Stimulated activated CD4-positive, alpha-beta T cell treated with anti-CD3 and anti-CD28 coated beads, TNF-alpha, amount 100 ng/mL, for 48 hours (primary cell): Measurements from ENCODE around the gene GPATCH1.
A peak's percentile ranks its signal among the peaks of the same experiment; 100 is the strongest.
"Not testable (repeated sequence)": the region's sequence is repeated elsewhere in the genome, so short reads cannot be mapped to it uniquely, and the experiment has no call there.

ENCODE experiments used
- DNase-seq, 3 donors: peaks; one replicate each; pipeline ENCODE4 v3.0.0-alpha.2; 2020; ENCODE audit warnings: low read depth in 3 of 3

GPATCH1 gene

DNA sequence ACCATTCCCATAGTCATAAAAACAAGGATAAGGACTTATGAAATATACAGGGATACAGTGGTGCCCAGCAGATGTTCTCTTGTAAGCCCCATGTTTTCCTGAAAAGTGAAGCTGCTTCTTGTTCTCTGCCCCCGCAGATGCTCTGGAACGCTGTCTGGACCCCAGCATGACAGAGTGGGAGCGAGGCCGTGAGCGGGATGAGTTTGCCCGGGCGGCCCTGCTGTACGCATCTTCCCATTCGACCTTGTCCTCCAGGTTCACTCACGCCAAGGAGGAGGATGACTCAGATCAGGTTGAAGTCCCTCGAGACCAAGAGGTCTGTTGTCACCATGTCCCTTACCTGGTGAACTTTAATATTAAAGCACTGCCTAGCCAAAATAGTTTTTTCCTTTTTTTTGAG, 30.6 kb downstream of the GPATCH1 start:
- DNase-seq: no peak

DNA sequence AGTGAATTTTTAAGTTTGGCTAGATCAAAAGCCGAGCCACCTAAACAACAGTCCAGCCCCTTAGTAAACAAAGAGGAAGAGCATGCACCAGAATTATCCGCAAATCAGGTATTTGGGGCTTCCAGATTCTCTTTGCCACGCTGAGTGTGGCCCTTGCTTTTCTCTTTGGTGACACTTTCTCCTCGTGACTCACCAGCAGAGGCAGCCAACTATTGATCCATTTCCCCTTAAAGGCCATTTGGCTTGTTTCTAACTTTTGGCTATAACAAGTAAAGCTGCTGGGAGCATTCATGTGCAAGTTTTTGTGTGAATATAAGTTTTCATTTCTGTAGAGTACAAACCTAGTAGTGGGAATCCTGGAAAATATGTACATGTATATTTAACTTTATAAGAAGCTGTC, 33.3 kb downstream of the GPATCH1 start:
- no peak for DNase-seq

DNA sequence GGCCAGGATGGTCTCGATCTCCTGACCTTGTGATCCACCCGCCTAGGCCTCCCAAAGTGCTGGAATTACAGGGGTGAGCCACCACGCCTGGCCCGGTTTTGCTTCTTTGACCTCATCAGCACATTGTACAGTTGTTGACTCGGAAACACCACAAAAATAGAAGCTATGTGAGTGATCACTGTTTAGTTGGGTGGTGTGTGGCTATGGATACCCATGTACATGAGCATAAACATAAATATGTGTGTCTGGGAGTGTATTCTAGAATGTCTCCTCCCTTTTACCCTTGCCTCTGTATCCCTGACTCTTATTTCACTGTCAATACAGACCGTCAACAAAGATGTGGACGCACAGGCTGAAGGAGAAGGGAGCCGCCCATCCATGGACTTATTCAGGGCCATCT, 36.5 kb downstream of the GPATCH1 start:
- DNase-seq: no peak

- DNase-seq: no peak
Measured at GRCh38 chr19:33118643-33119042, 37.7 kb downstream of the GPATCH1 start.

DNA sequence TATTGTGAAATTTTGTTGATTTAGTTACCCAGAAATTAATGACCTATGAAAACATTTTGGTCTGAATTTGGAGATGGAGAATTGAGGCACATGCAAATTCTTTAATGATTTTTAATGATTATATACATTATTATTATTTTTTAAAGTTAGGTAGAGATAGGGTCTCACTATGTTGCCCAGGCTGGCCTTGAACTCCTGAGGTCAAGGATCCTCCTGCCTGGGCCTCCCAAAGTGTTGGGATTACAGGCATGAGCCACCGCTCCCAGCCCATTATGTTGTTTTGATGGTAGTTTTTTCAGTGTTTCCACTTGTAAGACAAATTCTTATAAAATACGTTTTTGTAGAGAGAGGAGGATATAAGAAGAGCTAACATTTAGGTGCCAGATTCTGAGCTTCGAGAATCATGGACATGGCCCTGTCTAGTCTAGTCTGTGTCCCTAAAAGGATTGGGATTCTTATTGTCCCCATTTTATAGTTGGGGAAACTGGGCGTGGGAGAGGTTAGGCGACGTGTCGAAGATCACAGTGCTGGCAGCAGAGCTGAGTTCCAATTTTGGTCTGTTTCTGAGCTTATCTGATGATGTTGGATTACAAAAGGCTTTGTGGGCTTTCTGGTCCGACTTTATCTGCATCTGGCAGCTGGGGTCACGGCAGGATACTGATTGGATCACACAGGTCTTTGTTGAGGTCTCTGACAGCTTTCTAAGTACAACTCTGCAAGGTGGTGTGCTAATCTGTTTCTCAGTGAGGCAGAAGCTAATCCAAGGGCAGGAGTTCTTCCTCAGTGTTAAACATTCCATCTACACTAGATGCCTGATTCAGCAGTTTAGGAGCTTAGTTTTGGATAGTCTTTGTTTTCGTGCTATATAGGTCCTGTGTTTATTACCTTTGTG, 43.5 kb downstream of the GPATCH1 start:
- DNase-seq: no peak

DNA sequence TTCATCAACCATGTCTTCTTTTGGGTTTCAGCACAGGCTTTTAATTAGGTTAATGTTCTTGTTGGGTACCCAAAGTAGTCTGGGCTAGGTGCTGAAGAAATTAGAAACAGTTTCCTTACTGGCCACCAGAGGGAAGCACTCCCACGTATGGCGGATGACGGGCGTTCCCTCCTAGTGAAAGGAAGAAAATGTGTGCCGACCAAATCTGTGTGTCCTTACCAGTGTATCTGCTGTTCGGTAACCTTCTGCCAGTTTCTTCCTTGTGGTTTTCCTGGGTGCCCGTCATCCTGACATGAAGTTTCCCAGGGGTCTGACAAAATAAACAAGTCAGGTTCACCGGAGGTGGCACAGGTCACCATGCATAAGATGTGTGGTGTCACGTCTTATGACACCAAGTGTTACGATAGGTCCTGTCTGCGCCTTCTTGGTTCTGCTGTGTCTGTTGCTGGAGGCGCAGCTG, 45.0 kb downstream of the GPATCH1 start:
- DNase-seq: peak in 2 of 3 donors; percentile 36 to 37

DNA sequence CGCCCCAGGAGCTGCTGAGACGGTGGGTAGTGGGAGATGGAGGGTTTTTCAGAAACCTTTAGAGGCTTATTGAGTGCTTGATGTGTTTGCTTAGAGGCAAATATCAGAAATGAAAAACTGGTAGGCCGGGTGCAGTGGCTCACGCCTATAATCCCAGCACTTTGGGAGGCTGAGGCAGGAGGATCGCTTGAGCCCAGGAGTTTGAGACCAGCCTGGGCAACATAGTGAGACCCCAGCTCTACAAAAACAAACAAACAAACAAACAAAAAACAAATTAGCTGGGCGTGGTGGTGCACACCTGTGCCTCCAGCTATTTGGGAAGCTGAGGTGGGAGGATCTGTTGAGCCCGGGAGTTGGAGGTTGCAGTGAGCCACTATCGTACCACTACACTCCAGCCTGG, 45.7 kb downstream of the GPATCH1 start:
- DNase-seq: not testable (repeated sequence)

GRCh38 chr19:33129901-33130300, 48.9 kb downstream of the GPATCH1 start:
- DNase-seq: no peak

- DNase-seq: no peak
Measured at GRCh38 chr19:33130433-33130832, 49.5 kb downstream of the GPATCH1 start.

DNA sequence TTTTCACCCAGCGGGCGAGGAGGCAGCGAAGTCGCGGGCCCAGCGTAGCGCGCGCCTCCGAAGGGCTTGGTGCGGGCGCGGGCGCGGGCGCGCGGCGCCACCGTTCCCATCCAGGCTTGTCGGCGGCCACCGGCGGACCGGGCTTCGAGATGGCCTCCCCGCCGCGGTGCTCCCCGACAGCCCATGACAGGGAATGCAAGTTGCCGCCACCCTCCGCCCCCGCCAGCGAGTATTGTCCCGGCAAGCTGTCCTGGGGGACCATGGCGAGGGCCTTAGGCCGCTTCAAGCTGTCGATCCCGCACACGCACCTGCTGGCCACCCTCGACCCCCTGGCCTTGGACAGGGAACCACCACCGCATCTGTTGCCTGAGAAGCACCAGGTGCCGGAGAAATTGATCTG, 51.0 kb downstream of the GPATCH1 start, which contains the start of gene WDR88:
Gene WDR88, plus strand, starts transcription at position 94 of the 400 bp plus-strand sequence. Its CDS starts 56 bp downstream, at position 150.
- no peak for DNase-seq

GRCh38 chr19:33132425-33132824, 51.4 kb downstream of the GPATCH1 start:
- DNase-seq: no peak

- DNase-seq: no peak
Measured at GRCh38 chr19:33133438-33134031, 52.6 kb downstream of the GPATCH1 start.

GRCh38 chr19:33134571-33135041, 53.6 kb downstream of the GPATCH1 start:
- peak; percentile 28 to 74 (median 44) for DNase-seq

DNA sequence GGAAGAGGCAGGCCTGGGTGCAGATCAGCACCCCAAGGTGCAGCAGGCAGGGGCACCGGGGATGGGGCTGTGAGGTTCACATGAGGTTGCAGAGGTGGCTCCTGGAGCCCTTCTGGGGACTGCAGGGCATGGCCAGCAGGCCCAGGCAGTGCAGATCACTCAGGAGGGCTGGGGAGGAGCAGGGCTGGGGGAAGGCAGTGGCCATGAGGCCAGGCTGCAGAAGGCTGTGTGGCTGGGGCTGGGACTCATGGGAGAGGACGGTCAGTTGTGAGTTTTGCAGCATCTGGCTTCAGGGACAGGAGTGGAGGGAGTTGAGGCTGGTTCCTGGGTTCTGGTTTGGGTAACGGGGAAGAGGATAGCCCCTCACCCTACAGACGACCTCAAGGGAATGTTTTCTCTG, 58.2 kb downstream of the GPATCH1 start:
- no peak for DNase-seq

DNA sequence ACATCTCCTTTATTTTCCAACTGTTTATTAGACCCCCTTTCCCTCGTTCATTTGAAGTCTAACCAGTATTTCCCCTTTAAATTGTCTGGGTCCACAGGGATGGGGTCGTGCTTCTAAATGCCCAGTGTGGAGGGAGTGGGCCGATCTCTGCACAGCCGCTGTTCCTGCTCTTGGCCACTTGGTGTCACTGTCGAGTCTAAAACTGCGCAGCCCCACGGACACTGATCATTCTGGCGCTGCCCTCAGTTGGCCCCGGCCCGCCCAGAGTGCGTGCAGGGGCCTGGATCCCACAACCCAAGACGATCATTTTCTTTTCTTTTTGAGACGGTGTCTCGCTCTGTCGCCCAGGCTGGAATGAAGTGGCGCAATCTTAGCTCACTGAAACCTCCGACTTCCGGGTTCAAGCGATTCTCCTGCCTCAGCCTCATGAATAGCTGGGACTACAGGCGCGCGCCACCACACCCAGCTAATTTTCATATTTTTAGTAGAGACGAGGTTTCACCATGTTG, 63.0 kb downstream of the GPATCH1 start:
- peak; percentile 32 to 53 (median 45) for DNase-seq

- no peak for DNase-seq
Measured at GRCh38 chr19:33146209-33146608, 65.2 kb downstream of the GPATCH1 start.

GRCh38 chr19:33147538-33147937, 66.6 kb downstream of the GPATCH1 start:
- DNase-seq: no peak

DNA sequence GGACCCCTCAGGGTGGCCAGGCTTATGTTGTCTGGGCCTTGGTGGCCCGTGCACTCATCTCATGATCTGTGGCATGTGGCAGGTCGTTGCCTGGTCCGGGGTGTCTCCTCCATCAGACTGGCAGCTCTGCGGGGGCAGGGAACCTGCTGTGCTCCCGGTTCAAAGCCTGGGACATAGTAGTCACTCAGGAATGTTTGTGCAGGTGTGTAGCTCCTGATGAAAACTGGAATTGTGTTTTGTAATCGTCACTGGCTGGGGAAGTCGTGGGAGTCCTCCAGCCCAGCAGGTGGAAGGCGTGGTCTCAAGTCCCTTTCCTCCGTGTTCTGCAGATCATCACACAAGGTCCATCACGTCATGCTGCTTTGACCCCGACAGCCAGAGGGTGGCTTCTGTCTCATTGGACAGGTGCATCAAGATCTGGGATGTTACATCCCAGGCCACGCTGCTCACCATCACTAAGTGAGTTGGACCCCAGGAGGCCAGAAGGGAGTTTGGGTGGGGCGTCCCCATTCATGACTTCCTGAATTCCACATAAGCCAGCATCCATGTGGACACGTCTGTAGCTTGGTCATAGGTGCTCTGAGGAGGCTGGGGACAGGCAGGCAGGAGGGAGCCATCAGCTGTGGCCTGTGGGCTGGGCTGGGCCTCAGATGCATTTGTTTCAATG, 70.0 kb downstream of the GPATCH1 start:
- DNase-seq: no peak

- no peak for DNase-seq
Measured at GRCh38 chr19:33152176-33152575, 71.2 kb downstream of the GPATCH1 start.

DNA sequence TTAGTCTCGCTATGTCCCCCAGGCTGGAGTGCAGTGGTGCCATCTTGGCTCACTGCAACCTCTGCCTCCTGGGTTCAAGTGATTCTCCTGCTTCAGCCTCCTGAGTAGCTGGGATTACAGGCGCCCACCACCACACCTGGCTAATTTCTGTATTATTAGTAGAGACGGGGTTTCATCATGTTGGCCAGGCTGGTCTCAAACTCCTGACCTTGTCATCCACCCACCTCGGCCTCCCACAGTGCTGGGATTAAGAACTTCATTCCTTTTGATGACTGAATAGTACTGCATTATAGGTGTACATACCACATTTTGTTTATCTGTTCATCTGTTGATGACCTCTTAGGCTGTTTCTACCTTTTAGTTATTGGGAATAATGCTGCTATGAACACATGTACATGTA, 71.6 kb downstream of the GPATCH1 start:
- not testable (repeated sequence) for DNase-seq

DNA sequence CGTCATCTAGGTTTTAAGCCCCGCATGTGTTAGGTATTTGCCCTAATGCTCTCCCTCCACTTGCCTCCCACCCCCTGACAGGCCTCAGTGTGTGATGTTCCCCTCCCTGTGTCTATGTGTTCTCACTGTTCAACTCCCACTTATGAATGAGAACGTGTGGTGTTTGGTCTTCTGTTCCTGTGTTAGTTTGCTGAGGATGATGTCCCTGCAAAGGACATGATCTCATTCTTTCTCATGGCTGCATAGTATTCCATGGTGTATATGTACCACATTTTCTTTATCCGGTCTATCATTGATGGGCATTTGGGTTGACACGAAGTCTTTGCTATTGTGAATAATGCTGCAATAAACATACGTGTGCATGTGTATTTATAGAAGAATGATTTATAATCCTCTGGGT, 73.3 kb downstream of the GPATCH1 start:
- not testable (repeated sequence) for DNase-seq

- DNase-seq: no peak
Measured at GRCh38 chr19:33156334-33156733, 75.4 kb downstream of the GPATCH1 start.
